OCI-LY3 (cell line): ENCODE measurements around the gene KCNF1.

ENCODE experiments used
- H2AFZ ChIP-seq: fragments of 200-600, 300-600 bp; shearing (Covaris generic); 2 replicates; pipeline ENCODE4 v1.6.0; 2014; ENCODE audit warnings: antibody characterized with exemption, low read depth, low read length
- H3K27ac ChIP-seq: fragments of 200-600, 300-600 bp; sonication (generic); 2 replicates; pipeline ENCODE4 v1.5.1; 2014; ENCODE audit warnings: mild to moderate bottlenecking, low read length, moderate library complexity, mixed read lengths
- H3K27me3 ChIP-seq: fragments of 200-600, 300-600 bp; sonication (generic); 2 replicates; pipeline ENCODE4 v1.6.1; 2014; ENCODE audit warnings: low read depth, low read length, mixed read lengths
- H3K36me3 ChIP-seq: fragments of 200-600, 300-600 bp; sonication (generic); replicated peaks from 2 replicates; pipeline ENCODE3; 2014; ENCODE audit warnings: low read depth, low read length, mixed read lengths
- H3K4me1 ChIP-seq: fragments of 300-600, 200-600 bp; sonication (generic); 2 replicates; pipeline ENCODE4 v1.6.1; 2014; ENCODE audit warnings: low read length, mixed read lengths
- H3K4me2 ChIP-seq: fragments of 200-600, 300-600 bp; sonication (generic); 2 replicates; pipeline ENCODE4 v1.6.1; 2014; ENCODE audit warnings: low read length, mixed read lengths
- H3K4me3 ChIP-seq: fragments of 300-600, 200-600 bp; sonication (generic); 2 replicates; pipeline ENCODE4 v1.5.1; 2014; ENCODE audit warnings: antibody characterized with exemption, mild to moderate bottlenecking, low read length, moderate library complexity
- H3K79me2 ChIP-seq: fragments of 300-600, 200-600 bp; shearing (Covaris generic); 2 replicates; pipeline ENCODE4 v1.6.1; 2014; ENCODE audit warnings: mild to moderate bottlenecking, low read length, mixed read lengths
- H3K9ac ChIP-seq: fragments of 300-600, 200-600 bp; shearing (Covaris generic); 2 replicates; pipeline ENCODE4 v1.6.0; 2014; ENCODE audit warnings: mild to moderate bottlenecking, low read length, moderate library complexity
- H3K9me3 ChIP-seq: fragments of 200-600, 300-600 bp; shearing (Covaris generic); 2 replicates; pipeline ENCODE4 v1.6.1; 2014; ENCODE audit warnings: low read length, mixed read lengths; ENCODE audit not compliant: insufficient read depth
- H4K20me1 ChIP-seq: fragments of 200-600, 300-600 bp; sonication (generic); 2 replicates; pipeline ENCODE4 v1.6.1; 2016; ENCODE audit warnings: low read length, mixed read lengths; ENCODE audit not compliant: insufficient read depth
- CTCF ChIP-seq: fragments of 200-600, 300-600 bp; sonication (generic); IDR thresholded peaks from 2 replicates; pipeline ENCODE4 v1.5.1; 2014; ENCODE audit warnings: antibody characterized with exemption, low read length, low read depth
- EZH2phosphoT487 ChIP-seq: fragments of 200-600 bp; shearing (Covaris generic); IDR thresholded peaks from 2 replicates; pipeline ENCODE4 v1.6.1; 2018; ENCODE audit warnings: antibody characterized with exemption, mixed run types, low read depth

Gene KCNF1

GRCh38 chr2:10900216-10901109, 11.3 kb upstream of the KCNF1 start:
- Histone ChIP-seq H3K36me3 (no peaks in the 10 kb centered on the region), H3K27me3 (no peaks in the 10 kb centered on the region), H3K9ac (no peak overlapping the region), H3K27ac (no peak overlapping the region), H4K20me1 (no peaks in the 10 kb centered on the region), H3K4me3 (no peak overlapping the region), H3K79me2 (no peaks in the 10 kb centered on the region), H3K9me3 (no peaks in the 10 kb centered on the region), H2AFZ (no peak overlapping the region), H3K4me1 (no peaks in the 10 kb centered on the region), H3K4me2 (no peak overlapping the region)
- TF ChIP-seq CTCF (peak; percentile 57), EZH2phosphoT487 (no peak)

GRCh38 chr2:10901160-10901939, 10.4 kb upstream of the KCNF1 start:
- TF ChIP-seq EZH2phosphoT487, result no peak
- no peak for TF ChIP-seq CTCF
- no peak overlapping the region for H2AFZ ChIP-seq
- H3K27ac ChIP-seq, result no peak overlapping the region
- no peaks in the 10 kb centered on the region for H3K9me3 ChIP-seq
- no peaks in the 10 kb centered on the region for H3K79me2 ChIP-seq
- H3K4me3 ChIP-seq, result no peak overlapping the region
- no peaks in the 10 kb centered on the region for H3K4me1 ChIP-seq
- no peaks in the 10 kb centered on the region for H4K20me1 ChIP-seq
- no peak overlapping the region for H3K4me2 ChIP-seq
- no peaks in the 10 kb centered on the region for H3K36me3 ChIP-seq
- H3K9ac ChIP-seq, result no peak overlapping the region
- no peaks in the 10 kb centered on the region for H3K27me3 ChIP-seq

DNA sequence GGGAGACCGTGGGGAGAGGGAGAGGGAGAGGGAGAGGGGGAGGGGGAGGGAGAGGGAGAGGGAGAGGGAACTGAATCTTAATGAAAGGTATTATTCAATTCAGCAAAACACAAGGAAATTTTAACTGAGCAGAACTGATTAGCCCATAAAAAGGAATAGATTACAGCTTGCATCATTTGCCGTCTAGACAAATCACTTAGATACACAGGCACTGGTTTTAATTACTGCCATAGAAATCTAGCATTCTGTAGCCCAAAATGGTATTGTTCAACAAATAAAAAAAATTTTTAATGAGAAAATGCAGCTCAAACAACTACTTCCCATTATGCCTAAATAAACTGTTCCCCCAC, 7.9 kb upstream of the KCNF1 start:
- Histone ChIP-seq H3K4me2 (no peak overlapping the region), H3K27me3 (no peaks in the 10 kb centered on the region), H3K4me3 (no peak overlapping the region), H3K27ac (no peak overlapping the region), H3K9ac (no peak overlapping the region), H3K79me2 (no peaks in the 10 kb centered on the region), H3K36me3 (no peaks in the 10 kb centered on the region), H3K4me1 (no peaks in the 10 kb centered on the region), H4K20me1 (no peaks in the 10 kb centered on the region), H3K9me3 (no peaks in the 10 kb centered on the region), H2AFZ (no peak overlapping the region)
- no peak for TF ChIP-seq CTCF
- TF ChIP-seq EZH2phosphoT487, result no peak

DNA sequence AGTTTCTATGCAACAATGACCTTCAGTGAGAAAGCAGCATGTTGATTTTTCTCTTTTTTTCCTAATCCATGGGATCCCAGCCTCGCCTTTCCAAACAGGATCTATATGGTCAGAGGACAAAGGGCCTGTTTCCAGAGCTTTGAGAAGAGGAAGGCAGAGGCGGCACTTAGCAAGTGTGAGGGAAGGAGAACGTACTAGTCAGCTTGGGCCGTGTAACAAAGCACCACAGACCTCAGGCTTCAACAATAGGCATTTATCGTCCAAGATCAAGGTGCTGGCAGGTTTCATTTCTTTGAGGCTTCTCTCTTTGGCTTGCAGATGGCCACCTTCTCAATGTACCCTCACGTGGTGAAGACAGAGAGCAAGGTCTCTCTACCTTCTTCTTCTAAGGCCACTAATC, 7.3 kb upstream of the KCNF1 start:
- no peaks in the 10 kb centered on the region for H3K36me3 ChIP-seq
- H4K20me1 ChIP-seq, result no peaks in the 10 kb centered on the region
- no peak for TF ChIP-seq EZH2phosphoT487
- no peak for TF ChIP-seq CTCF
- H3K4me1 ChIP-seq, result no peaks in the 10 kb centered on the region
- H3K4me2 ChIP-seq, result no peak overlapping the region
- no peaks in the 10 kb centered on the region for H3K9me3 ChIP-seq
- no peak overlapping the region for H3K27ac ChIP-seq
- H3K4me3 ChIP-seq, result no peak overlapping the region
- no peak overlapping the region for H2AFZ ChIP-seq
- no peak overlapping the region for H3K9ac ChIP-seq
- H3K27me3 ChIP-seq, result no peaks in the 10 kb centered on the region
- no peaks in the 10 kb centered on the region for H3K79me2 ChIP-seq
